ENCODE measurements around the gene MTG2.

MTG2 gene

GRCh38 chr20:62161347-62161746, 21.5 kb upstream of the MTG2 start:
- no peak overlapping the region for H3K4me3 ChIP-seq (ENCODE audit: control insufficient read depth, low read depth, low read length)
- peak; percentile 93 for DNase-seq (ENCODE audit: low read depth)
- TF ChIP-seq CTCF (conservative IDR thresholded peaks at IDR 0.05; ENCODE audit: control insufficient read depth, insufficient read depth, low read depth, low read length), result no peak

- no peak overlapping the region for H3K4me3 ChIP-seq (ENCODE audit: control insufficient read depth, low read depth, low read length)
- TF ChIP-seq CTCF (conservative IDR thresholded peaks at IDR 0.05; ENCODE audit: control insufficient read depth, insufficient read depth, low read depth, low read length), result no peak
- DNase-seq (ENCODE audit: low read depth), result no peak
These were observed 19.9 kb upstream of the MTG2 start for GRCh38 chr20:62162765-62163484.

- H3K4me3 ChIP-seq (ENCODE audit: control insufficient read depth, low read depth, low read length), result no peak overlapping the region
- DNase-seq (ENCODE audit: low read depth), result no peak
- TF ChIP-seq CTCF (conservative IDR thresholded peaks at IDR 0.05; ENCODE audit: control insufficient read depth, insufficient read depth, low read depth, low read length), result no peak
These were observed 19.4 kb upstream of the MTG2 start for GRCh38 chr20:62163485-62163865.

- no peak overlapping the region for H3K4me3 ChIP-seq (ENCODE audit: control insufficient read depth, low read depth, low read length)
- TF ChIP-seq CTCF (conservative IDR thresholded peaks at IDR 0.05; ENCODE audit: control insufficient read depth, insufficient read depth, low read depth, low read length), result no peak
- no peak for DNase-seq (ENCODE audit: low read depth)
These were observed 18.7 kb upstream of the MTG2 start for GRCh38 chr20:62163986-62164762.

GRCh38 chr20:62164879-62165761, 17.7 kb upstream of the MTG2 start:
- no peak overlapping the region for H3K4me3 ChIP-seq (ENCODE audit: control insufficient read depth, low read depth, low read length)
- no peak for TF ChIP-seq CTCF (conservative IDR thresholded peaks at IDR 0.05; ENCODE audit: control insufficient read depth, insufficient read depth, low read depth, low read length)
- no peak for DNase-seq (ENCODE audit: low read depth)

GRCh38 chr20:62165762-62166399, 16.9 kb upstream of the MTG2 start:
- TF ChIP-seq CTCF (conservative IDR thresholded peaks at IDR 0.05; ENCODE audit: control insufficient read depth, insufficient read depth, low read depth, low read length), result no peak
- no peak overlapping the region for H3K4me3 ChIP-seq (ENCODE audit: control insufficient read depth, low read depth, low read length)
- peak; percentile 64 for DNase-seq (ENCODE audit: low read depth)

Measured in fibroblast of mammary gland (primary cell).